Activated CD4-positive, CD25-positive, alpha-beta regulatory T cell treated with anti-CD3 and anti-CD28 coated beads, Interleukin-2, amount 50 U/mL, for 16 hours (primary cell): ENCODE results near the gene VSIR.

Experiments
- DNase-seq: peaks from one replicate; pipeline ENCODE4 v3.0.0-alpha.2; 2020; ENCODE audit warnings: low read depth, low spot score

The VSIR gene

DNA sequence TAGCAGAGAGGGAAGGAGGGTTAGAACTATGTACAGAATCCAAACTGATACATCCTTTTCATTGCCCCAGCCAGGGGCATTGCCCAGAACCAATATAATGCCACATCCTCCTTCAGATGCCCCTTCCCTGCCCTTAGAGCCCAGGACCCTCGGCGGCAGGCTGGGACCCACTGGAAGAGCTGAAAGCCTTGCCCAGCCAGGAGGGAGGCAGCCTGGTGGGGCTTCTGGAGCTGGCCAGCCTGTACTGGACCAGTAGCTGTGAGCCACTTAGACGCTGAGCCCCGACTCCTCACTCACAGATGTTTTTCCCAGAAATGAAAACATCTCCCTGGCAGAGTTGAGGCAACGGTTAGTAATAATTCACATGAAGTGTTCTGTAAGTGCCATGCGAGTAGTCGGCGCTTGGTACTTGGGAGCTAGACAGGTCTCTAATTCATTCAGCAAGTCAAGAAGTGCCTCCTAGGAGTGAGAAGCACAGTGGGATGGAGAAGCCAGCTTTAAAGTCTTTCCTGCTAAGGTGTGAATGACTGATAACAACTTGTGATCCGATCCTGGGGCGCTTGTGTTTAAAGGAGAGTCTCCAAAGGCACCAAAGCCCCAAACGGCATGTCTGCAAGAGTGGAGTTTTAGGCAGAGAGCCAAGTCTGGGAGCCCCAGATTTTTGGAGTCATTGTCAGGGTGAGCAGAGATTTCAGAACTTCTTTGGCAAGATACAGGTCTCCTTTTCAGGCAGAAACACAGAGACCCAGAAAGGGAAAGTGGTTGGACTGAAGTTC lies 9.8 kb downstream of the VSIR start:
- DNase-seq: no peak

- no peak for DNase-seq
Observed at GRCh38 chr10:71762324-71762723, 11.0 kb downstream of the VSIR start.

DNA sequence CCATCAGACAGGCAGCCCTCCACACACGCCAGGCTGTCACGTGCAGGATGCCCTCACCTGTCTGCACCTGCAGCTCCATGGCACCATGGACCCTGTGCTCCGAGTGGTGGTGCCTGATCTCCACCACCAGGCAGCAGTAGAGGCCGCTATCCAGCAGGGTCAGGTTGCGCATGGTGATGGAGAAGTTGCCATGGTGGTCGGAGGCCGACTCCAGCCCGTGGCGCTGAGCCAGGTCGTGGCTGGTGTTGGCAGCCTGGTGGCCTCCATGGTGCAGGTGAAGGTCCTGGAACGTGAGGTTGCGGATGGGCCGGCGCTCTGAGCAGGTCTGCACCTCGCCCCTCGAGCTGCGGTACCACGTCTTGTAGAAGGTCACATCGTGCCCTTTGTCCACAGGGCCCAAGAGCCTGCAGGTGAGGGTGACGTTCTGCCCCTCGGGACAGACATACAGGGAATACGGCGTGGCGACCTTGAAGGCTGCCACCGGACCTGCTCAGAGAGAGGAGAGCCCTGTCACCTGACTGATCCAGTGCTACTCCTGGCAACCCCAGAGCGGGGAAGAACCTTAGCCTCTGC lies 11.7 kb downstream of the VSIR start:
- DNase-seq: no peak

DNA sequence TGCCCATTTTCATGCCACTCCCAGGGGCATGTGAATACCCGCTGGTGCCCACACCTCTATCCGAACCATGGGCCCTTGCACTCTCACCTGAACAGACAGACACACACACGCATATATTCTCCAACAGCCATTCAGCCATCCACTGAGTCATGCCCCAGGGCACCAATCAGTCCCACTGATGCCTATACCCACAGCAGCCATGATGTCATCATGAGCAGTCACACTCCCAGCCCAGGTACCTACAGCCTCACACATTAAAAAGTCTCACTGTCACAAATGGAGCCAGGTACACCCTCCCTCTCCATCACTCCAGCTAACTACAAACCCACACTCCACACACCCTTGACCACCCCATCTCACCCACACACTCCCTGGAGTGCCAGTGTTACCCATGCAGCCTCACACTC lies 12.2 kb downstream of the VSIR start:
- DNase-seq: no peak

GRCh38 chr10:71757399-71757922 lies 15.9 kb downstream of the VSIR start:
- DNase-seq: no peak

GRCh38 chr10:71756311-71757191 lies 16.8 kb downstream of the VSIR start:
- DNase-seq: no peak

- DNase-seq: no peak
Observed at GRCh38 chr10:71755179-71755879, 18.0 kb downstream of the VSIR start.

- no peak for DNase-seq
Observed at GRCh38 chr10:71754562-71754961, 18.8 kb downstream of the VSIR start.

DNA sequence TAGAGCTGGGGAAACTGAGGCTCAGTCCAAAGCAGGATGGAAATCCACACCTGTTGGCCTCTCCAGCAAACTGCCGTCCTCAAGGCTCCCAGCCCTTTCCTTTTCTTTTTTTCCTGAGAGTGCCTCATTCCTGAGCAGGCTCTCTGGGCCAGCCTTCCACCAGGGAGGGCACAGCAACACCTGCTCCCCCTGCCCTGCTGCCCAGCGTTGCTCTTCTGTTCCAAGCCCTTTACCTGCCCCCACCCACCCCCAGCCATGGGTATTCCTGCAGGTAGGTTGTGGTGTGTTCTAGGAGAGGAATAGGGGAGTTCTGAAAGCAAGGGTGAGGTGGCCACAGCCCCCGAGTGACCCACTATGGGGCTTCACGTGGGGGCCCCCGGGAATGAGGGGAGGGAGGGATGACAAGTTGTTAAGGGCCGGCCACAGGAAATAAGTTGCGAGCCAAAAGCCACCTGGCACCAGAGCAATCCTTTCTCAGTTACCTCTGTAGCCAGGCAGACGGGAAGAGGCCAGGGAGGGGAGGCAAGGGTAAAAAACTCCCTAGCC lies 19.3 kb downstream of the VSIR start:
- no peak for DNase-seq

GRCh38 chr10:71753091-71753959 lies 20.0 kb downstream of the VSIR start:
- DNase-seq: no peak

GRCh38 chr10:71752391-71753090 lies 20.8 kb downstream of the VSIR start:
- DNase-seq: no peak

- DNase-seq: no peak
Observed at GRCh38 chr10:71751515-71752224, 21.6 kb downstream of the VSIR start.

DNA sequence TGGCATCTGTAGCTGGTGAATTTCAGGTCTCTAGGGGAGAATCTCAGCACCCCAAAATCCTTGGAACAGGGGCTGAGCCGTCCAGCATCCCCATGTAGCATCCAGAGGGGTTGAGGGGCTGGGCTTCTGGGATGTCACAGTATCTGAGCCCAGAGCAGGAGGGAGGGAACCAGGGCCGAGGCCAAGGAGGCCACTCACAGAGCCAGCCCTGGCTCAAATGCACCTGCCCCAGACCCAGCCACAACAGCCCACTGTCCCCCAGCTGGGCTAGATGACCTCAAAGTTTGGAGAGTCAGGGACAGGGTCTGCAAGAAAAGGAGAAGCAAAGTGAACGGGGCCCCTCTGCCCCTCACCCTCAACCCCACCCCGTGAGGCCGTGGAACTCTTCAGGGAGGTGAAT lies 22.3 kb downstream of the VSIR start:
- DNase-seq: no peak

- DNase-seq: no peak
Observed at GRCh38 chr10:71750124-71750841, 23.0 kb downstream of the VSIR start.

- no peak for DNase-seq
Observed at GRCh38 chr10:71749396-71749795, 23.9 kb downstream of the VSIR start.

GRCh38 chr10:71748671-71749191 lies 24.6 kb downstream of the VSIR start:
- no peak for DNase-seq

DNA sequence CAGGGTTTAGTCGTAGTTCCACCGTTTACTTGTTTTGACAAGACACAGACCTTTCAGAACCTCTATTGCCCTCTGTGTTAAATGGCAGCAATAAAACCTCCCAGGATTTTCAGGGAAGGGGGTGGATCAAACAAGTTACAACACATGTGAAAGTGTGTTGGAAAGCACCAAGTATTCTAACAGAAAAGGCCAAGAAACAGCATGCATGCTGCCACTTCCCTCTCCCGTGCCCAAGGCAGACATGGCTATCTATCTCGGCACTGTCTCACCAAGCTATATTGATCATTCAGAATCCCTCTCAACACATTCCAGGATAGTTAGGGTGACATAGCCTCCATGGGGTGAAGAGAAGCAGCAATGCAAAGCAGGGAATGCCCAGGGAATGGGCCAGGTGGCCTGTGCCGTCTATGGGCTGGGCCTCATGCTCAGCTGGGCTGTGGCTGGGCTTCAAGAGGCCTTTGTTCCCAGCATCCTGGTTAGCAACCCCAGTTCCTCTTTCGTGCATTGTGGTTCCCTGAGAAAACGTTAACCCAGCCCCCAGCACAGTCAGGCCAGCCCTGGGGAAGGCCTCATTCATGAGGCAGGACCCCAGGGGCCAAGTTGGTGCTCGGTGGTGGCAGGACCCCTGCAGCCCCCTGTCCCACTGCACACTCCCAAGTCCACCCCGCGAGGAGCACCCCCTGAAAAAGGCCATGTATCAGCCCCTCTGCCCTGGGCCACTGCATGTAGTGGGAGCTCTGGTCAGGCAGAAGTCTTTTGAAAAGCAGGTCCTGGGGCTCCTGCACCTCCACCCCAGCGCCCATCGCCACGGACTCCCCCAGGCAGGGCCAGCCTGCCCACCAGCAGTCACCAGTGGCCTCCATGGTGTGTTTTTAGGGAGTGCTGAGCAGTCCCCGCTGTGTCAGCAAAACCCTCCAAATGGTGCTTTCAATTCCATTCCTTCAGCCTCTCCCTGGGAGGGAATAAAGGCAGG lies 25.5 kb downstream of the VSIR start:
- DNase-seq: no peak
